Activated naive CD4-positive, alpha-beta T cell treated with anti-CD3 and anti-CD28 coated beads, Interleukin-2, amount 10 ng/mL, durations not matched to agents 7 days and 5 days (primary cell): Measurements from ENCODE around the gene FNTB.

ENCODE experiments used
- CTCF ChIA-PET: fragments of 350-600 bp; sonication (Branson Sonifier 250); formaldehyde crosslinking; loops from one replicate; lab custom pipeline; 2021; ENCODE audit warnings: antibody characterized with exemption; lab: Charles Lee
- DNase-seq: peaks from one replicate; pipeline ENCODE4 v3.0.0-alpha.2; 2020
- H3K27ac Mint-ChIP-seq: one replicate; pipeline ENCODE4 v1.8.0; 2021; ENCODE audit warnings: mild to moderate bottlenecking, moderate library complexity, mixed read lengths
- H3K27me3 Mint-ChIP-seq: one replicate; pipeline ENCODE4 v1.8.0; 2021; ENCODE audit warnings: mild to moderate bottlenecking, mixed read lengths
- H3K36me3 Mint-ChIP-seq: one replicate; pipeline ENCODE4 v1.8.0; 2021; ENCODE audit warnings: mixed read lengths
- H3K4me1 Mint-ChIP-seq: one replicate; pipeline ENCODE4 v1.8.0; 2021; ENCODE audit warnings: mixed read lengths
- H3K4me3 Mint-ChIP-seq: one replicate; pipeline ENCODE4 v1.8.0; 2021; ENCODE audit warnings: mild to moderate bottlenecking, moderate library complexity, mixed read lengths
- H3K9me3 Mint-ChIP-seq: one replicate; pipeline ENCODE4 v1.8.0; 2021; ENCODE audit warnings: mixed read lengths

The FNTB gene

GRCh38 chr14:64979336-64980074 is 7.2 kb upstream of the FNTB start:
- CTCF ChIA-PET, result interaction anchor here (6.0 kb wide), 1 partner anchor 156 kb away, joined by 28 read pairs; no protein-coding TSS in a partner anchor
- no peak overlapping the region for H3K27ac Mint-ChIP-seq
- no peaks in the 10 kb centered on the region for H3K9me3 Mint-ChIP-seq
- H3K4me1 Mint-ChIP-seq, result peaks cover 13% of the 10 kb centered on the region
- no peak for DNase-seq
- H3K4me3 Mint-ChIP-seq, result no peak overlapping the region
- peaks cover 53% of the 10 kb centered on the region for H3K27me3 Mint-ChIP-seq
- no peaks in the 10 kb centered on the region for H3K36me3 Mint-ChIP-seq

- H3K36me3 Mint-ChIP-seq, result peaks cover 3% of the 10 kb centered on the region
- H3K4me1 Mint-ChIP-seq, result peaks cover 29% of the 10 kb centered on the region
- DNase-seq, result peak; percentile 55
- CTCF ChIA-PET, result interaction anchor here (1.1 to 6.0 kb wide), 2 partner anchors 15 to 160 kb away, joined by 5 to 28 read pairs; no protein-coding TSS in a partner anchor
- peak overlapping the region; percentile 57 for H3K4me3 Mint-ChIP-seq
- H3K27ac Mint-ChIP-seq, result no peak overlapping the region
- H3K9me3 Mint-ChIP-seq, result no peaks in the 10 kb centered on the region
- peaks cover 37% of the 10 kb centered on the region for H3K27me3 Mint-ChIP-seq
These were observed 3.0 kb upstream of the FNTB start for GRCh38 chr14:64983439-64984310.

GRCh38 chr14:64987438-64987767 is 708 bp downstream of the FNTB start:
- CTCF ChIA-PET, result interaction anchor here (0.6 to 5.2 kb wide), 8 partner anchors 11 to 428 kb away, joined by 3 to 29 read pairs (median 6); no protein-coding TSS in a partner anchor
- peaks cover 21% of the 10 kb centered on the region for H3K27me3 Mint-ChIP-seq
- H3K27ac Mint-ChIP-seq, result peak overlapping the region; percentile 93
- DNase-seq, result no peak
- H3K4me1 Mint-ChIP-seq, result peaks cover 54% of the 10 kb centered on the region
- peak overlapping the region; percentile 85 for H3K4me3 Mint-ChIP-seq
- peaks cover 23% of the 10 kb centered on the region for H3K36me3 Mint-ChIP-seq
- no peaks in the 10 kb centered on the region for H3K9me3 Mint-ChIP-seq

GRCh38 chr14:64990296-64990695 is 3.6 kb downstream of the FNTB start:
- Mint-ChIP-seq H3K4me3 (no peak overlapping the region), H3K9me3 (no peaks in the 10 kb centered on the region), H3K27ac (peak overlapping the region; percentile 42), H3K36me3 (peaks cover 24% of the 10 kb centered on the region), H3K27me3 (peaks cover 5% of the 10 kb centered on the region), H3K4me1 (peaks cover 54% of the 10 kb centered on the region)
- peak; percentile 35 for DNase-seq
- CTCF ChIA-PET, result interaction anchor here (1.1 kb wide), 1 partner anchor 30 kb away, joined by 6 read pairs; no protein-coding TSS in a partner anchor

- Mint-ChIP-seq H3K27ac (no peak overlapping the region), H3K9me3 (no peaks in the 10 kb centered on the region), H3K4me1 (peaks cover 52% of the 10 kb centered on the region), H3K36me3 (peaks cover 24% of the 10 kb centered on the region), H3K4me3 (no peak overlapping the region), H3K27me3 (peaks cover 4% of the 10 kb centered on the region)
- CTCF ChIA-PET, result interaction anchor here (1.1 kb wide), 1 partner anchor 29 kb away, joined by 6 read pairs; no protein-coding TSS in a partner anchor
- DNase-seq, result no peak
These were observed 4.2 kb downstream of the FNTB start for GRCh38 chr14:64990939-64991338.

GRCh38 chr14:64992328-64992885 is 5.7 kb downstream of the FNTB start:
- H3K27me3 Mint-ChIP-seq, result no peaks in the 10 kb centered on the region
- no peaks in the 10 kb centered on the region for H3K9me3 Mint-ChIP-seq
- no peak overlapping the region for H3K4me3 Mint-ChIP-seq
- no peak overlapping the region for H3K27ac Mint-ChIP-seq
- peaks cover 46% of the 10 kb centered on the region for H3K4me1 Mint-ChIP-seq
- CTCF ChIA-PET, result interaction anchor here (1.7 kb wide), 1 partner anchor 27 kb away, joined by 8 read pairs; no protein-coding TSS in a partner anchor
- peaks cover 24% of the 10 kb centered on the region for H3K36me3 Mint-ChIP-seq
- no peak for DNase-seq

GRCh38 chr14:64993266-64993930 is 6.7 kb downstream of the FNTB start:
- no peak overlapping the region for H3K4me3 Mint-ChIP-seq
- DNase-seq, result no peak
- peaks cover 44% of the 10 kb centered on the region for H3K4me1 Mint-ChIP-seq
- H3K9me3 Mint-ChIP-seq, result no peaks in the 10 kb centered on the region
- H3K27me3 Mint-ChIP-seq, result no peaks in the 10 kb centered on the region
- CTCF ChIA-PET, result interaction anchor here (0.7 to 1.7 kb wide), 2 partner anchors 9 to 26 kb away, joined by 3 to 8 read pairs; no protein-coding TSS in a partner anchor
- no peak overlapping the region for H3K27ac Mint-ChIP-seq
- H3K36me3 Mint-ChIP-seq, result peaks cover 24% of the 10 kb centered on the region

- Mint-ChIP-seq H3K4me3 (no peak overlapping the region), H3K27ac (no peak overlapping the region), H3K4me1 (peaks cover 35% of the 10 kb centered on the region), H3K36me3 (peaks cover 16% of the 10 kb centered on the region), H3K9me3 (no peaks in the 10 kb centered on the region), H3K27me3 (no peaks in the 10 kb centered on the region)
- DNase-seq, result no peak
- CTCF ChIA-PET, result interaction anchor here (1.2 kb wide), 1 partner anchor 8 kb away, joined by 3 read pairs; the partner anchor contains the start of gene FNTB
These were observed 7.8 kb downstream of the FNTB start for GRCh38 chr14:64994540-64994939.

GRCh38 chr14:64995291-64995690 is 8.6 kb downstream of the FNTB start:
- no peak overlapping the region for H3K4me3 Mint-ChIP-seq
- H3K36me3 Mint-ChIP-seq, result peaks cover 11% of the 10 kb centered on the region
- H3K9me3 Mint-ChIP-seq, result no peaks in the 10 kb centered on the region
- H3K4me1 Mint-ChIP-seq, result peaks cover 27% of the 10 kb centered on the region
- no peak overlapping the region for H3K27ac Mint-ChIP-seq
- CTCF ChIA-PET, result interaction anchor here (1.2 kb wide), 1 partner anchor 9 kb away, joined by 3 read pairs; the partner anchor contains the start of gene FNTB
- H3K27me3 Mint-ChIP-seq, result no peaks in the 10 kb centered on the region
- DNase-seq, result no peak

GRCh38 chr14:64997108-64997794 is 10.6 kb downstream of the FNTB start:
- peaks cover 18% of the 10 kb centered on the region for H3K4me1 Mint-ChIP-seq
- DNase-seq, result no peak
- no peak overlapping the region for H3K27ac Mint-ChIP-seq
- H3K36me3 Mint-ChIP-seq, result peaks cover 3% of the 10 kb centered on the region
- CTCF ChIA-PET, result interaction anchor here (1.2 kb wide), 1 partner anchor 8 kb away, joined by 3 read pairs; no protein-coding TSS in a partner anchor
- no peaks in the 10 kb centered on the region for H3K9me3 Mint-ChIP-seq
- no peak overlapping the region for H3K4me3 Mint-ChIP-seq
- H3K27me3 Mint-ChIP-seq, result no peaks in the 10 kb centered on the region

GRCh38 chr14:64998455-64998931 is 11.8 kb downstream of the FNTB start:
- CTCF ChIA-PET, result interaction anchor here (0.7 to 1.5 kb wide), 4 partner anchors 8 to 14 kb away, joined by 3 to 5 read pairs (median 3); partner anchors contain the start of gene FNTB
- Mint-ChIP-seq H3K4me3 (no peak overlapping the region), H3K27me3 (no peaks in the 10 kb centered on the region), H3K4me1 (peaks cover 16% of the 10 kb centered on the region), H3K36me3 (peaks cover 1% of the 10 kb centered on the region), H3K9me3 (no peaks in the 10 kb centered on the region), H3K27ac (no peak overlapping the region)
- no peak for DNase-seq

- CTCF ChIA-PET, result interaction anchor here (1.0 to 1.6 kb wide), 4 partner anchors 8 to 178 kb away, joined by 3 to 4 read pairs (median 4); partner anchors contain the start of gene FNTB
- Mint-ChIP-seq H3K9me3 (no peaks in the 10 kb centered on the region), H3K27ac (no peak overlapping the region), H3K27me3 (no peaks in the 10 kb centered on the region), H3K4me3 (no peak overlapping the region), H3K4me1 (peaks cover 11% of the 10 kb centered on the region), H3K36me3 (peaks cover 8% of the 10 kb centered on the region)
- DNase-seq, result no peak
These were observed 14.3 kb downstream of the FNTB start for GRCh38 chr14:65000898-65001591.
